Hepatocyte (in vitro differentiated cells): Measurements from ENCODE around the gene CHAT.

Experiments
- CTCF ChIP-seq: fragments of 200-600 bp; sonication (generic); IDR thresholded peaks from 2 replicates; pipeline ENCODE4 v1.5.1; 2016; ENCODE audit warnings: antibody characterized with exemption, mild to moderate bottlenecking; ENCODE audit not compliant: poor library complexity
- EZH2 ChIP-seq: fragments of 200-600 bp; sonication (generic); IDR thresholded peaks from 2 replicates; pipeline ENCODE4 v1.6.1; 2016; ENCODE audit warnings: antibody characterized with exemption, mild to moderate bottlenecking, borderline replicate concordance
- EZH2phosphoT487 ChIP-seq: fragments of 200-600 bp; sonication (generic); IDR thresholded peaks from one replicate; pipeline ENCODE4 v1.6.1; 2018; ENCODE audit warnings: antibody characterized with exemption, mild to moderate bottlenecking, low read depth, moderate library complexity; ENCODE audit not compliant: unreplicated experiment, severe bottlenecking

- TF ChIP-seq CTCF (no peak), EZH2 (no peak), EZH2phosphoT487 (no peak)
Observed at GRCh38 chr10:49595003-49595712, 18.7 kb upstream of the CHAT start.
